Activated T-cell treated with anti-CD3 and anti-CD28 coated beads, Interleukin-2, amount 50 U/mL, for 24 hours (primary cell): ENCODE data around the gene DTD2.
A peak's percentile ranks its signal among the peaks of the same experiment; 100 is the strongest.

ENCODE experiments used
- DNase-seq: peaks from one replicate; pipeline ENCODE4 v3.0.0-alpha.2; 2020
- H3K27ac Mint-ChIP-seq: 2 replicates; pipeline ENCODE4 v1.8.0; 2020; ENCODE audit warnings: mild to moderate bottlenecking, mixed read lengths
- H3K27me3 Mint-ChIP-seq: 2 replicates; pipeline ENCODE4 v1.8.0; 2020; ENCODE audit warnings: mixed read lengths
- H3K36me3 Mint-ChIP-seq: 2 replicates; pipeline ENCODE4 v1.8.0; 2020; ENCODE audit warnings: low read depth, mixed read lengths
- H3K4me1 Mint-ChIP-seq: 2 replicates; pipeline ENCODE4 v1.8.0; 2020; ENCODE audit warnings: low read depth, mixed read lengths
- H3K4me3 Mint-ChIP-seq: 2 replicates; pipeline ENCODE4 v1.8.0; 2020; ENCODE audit warnings: mild to moderate bottlenecking, moderate library complexity, mixed read lengths
- H3K9me3 Mint-ChIP-seq: 2 replicates; pipeline ENCODE4 v1.8.0; 2020; ENCODE audit warnings: mixed read lengths

DTD2 gene

DNA sequence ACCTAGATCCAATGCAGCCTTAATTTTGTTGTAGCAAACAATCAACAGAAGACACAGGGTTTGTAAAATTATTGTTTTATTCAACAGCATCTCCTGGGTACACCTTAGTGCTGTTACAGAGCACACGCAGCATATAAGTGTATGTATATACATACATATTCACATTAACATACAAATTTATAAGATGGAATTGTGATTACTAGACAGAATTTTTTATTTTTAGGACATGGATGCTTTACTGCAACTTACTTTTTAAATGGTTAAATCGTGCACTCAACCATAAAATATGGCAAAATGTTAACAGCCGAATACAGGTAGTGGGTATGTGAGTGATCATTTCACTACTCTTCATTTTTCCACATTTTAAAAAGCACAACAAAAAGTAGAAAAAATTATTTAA lies 53.6 kb downstream of the DTD2 start:
- Mint-ChIP-seq H3K9me3 (no peaks in the 10 kb centered on the region), H3K27ac (no peak overlapping the region), H3K36me3 (peaks cover 27% of the 10 kb centered on the region), H3K4me3 (no peak overlapping the region), H3K4me1 (peaks cover 12% of the 10 kb centered on the region), H3K27me3 (no peaks in the 10 kb centered on the region)
- DNase-seq = no peak

DNA sequence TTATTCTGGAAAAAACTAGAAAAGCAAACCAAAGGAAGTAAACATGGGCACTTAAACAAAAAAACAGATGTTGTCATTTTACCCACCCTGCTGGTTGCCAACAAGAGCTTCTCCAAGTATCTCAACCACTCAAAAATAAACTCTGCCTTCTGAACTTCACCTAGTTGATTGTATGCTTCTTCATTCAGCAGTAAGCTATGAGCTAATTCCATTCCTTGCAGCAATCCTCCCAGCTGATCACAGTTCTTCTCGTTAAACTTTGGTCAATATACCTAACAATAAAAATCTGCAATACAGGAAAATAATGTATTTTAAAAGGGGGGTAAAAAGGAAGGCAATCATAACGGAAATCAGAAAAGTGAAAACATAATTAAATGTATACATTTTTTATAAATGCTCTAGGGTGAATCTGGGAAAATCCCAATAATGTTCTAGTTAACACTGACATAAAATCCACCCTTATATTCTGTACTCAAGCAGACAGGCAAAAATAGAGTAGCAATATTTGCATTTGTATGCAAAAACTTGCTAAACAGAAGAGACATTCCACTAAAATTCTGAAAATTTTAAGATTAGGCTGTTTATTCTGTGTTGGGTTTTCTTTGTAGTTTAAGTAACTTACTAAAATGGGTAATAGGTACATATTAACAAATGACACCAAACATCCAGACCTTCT lies 54.4 kb downstream of the DTD2 start:
- Mint-ChIP-seq H3K27ac (no peak overlapping the region), H3K4me1 (peaks cover 9% of the 10 kb centered on the region), H3K4me3 (no peak overlapping the region), H3K27me3 (no peaks in the 10 kb centered on the region), H3K36me3 (peaks cover 34% of the 10 kb centered on the region), H3K9me3 (no peaks in the 10 kb centered on the region)
- no peak for DNase-seq

DNA sequence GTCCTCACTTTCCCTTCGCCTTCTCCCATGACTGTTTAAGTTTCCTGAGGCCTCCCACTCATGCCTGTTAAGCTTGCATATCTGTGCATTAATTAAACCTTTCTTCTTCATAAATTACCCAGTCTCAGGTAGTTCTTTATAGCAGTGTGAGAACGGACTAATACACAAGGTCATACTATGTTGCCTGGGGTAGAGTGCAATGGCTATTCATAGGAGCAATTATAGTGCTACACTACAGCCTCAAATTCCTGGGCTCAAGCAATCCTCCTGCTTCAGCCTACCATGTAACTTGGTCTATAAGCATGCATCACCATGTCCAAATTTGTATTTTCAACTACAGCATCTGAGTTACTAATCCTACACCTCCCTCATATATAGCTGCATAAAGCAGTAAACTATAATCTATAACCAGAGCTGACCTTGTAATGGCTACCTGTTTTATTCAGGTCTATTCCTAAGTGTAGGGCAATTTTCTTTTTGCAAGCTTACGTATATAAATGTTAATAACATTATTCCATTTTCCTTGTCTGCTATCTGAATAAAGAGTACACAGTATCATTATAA lies 55.9 kb downstream of the DTD2 start:
- Mint-ChIP-seq H3K27me3 (no peaks in the 10 kb centered on the region), H3K27ac (no peak overlapping the region), H3K4me3 (no peak overlapping the region), H3K9me3 (no peaks in the 10 kb centered on the region), H3K4me1 (peaks cover 9% of the 10 kb centered on the region), H3K36me3 (peaks cover 43% of the 10 kb centered on the region)
- no peak for DNase-seq

DNA sequence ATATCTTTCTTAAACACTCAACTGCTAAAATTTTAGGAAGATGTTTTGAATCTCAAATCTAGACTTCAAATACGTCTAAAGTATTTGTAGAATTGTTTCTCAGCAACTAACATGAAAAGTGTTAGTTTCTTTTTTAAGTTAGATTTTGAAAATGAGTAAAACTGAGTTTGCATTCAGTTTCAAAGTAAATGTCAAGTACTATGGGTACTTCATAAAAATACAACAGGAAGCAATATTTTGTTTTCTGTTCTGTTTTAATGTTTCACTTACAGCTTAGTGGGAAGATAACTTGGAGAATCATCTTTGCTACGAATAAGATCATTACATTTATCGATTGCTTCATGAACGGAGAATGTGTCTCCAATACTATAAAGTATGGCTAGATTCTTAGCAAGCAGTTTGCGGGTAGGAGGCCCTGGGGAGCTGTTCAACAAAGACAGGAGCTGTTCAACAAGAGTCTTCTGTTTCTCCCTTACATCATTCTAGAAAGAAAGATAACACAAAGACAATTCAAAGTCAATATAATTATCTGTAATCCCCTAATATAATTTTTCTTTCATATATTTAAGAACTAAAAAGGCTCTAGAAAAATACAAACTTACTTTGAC lies 57.2 kb downstream of the DTD2 start:
- Mint-ChIP-seq H3K27ac (peak overlapping the region; percentile 74), H3K27me3 (no peaks in the 10 kb centered on the region), H3K4me3 (peak overlapping the region; percentile 4), H3K4me1 (peaks cover 6% of the 10 kb centered on the region), H3K36me3 (peaks cover 47% of the 10 kb centered on the region), H3K9me3 (no peaks in the 10 kb centered on the region)
- no peak for DNase-seq
